Airway epithelial cell (primary cell): ENCODE measurements around the gene EGFR. TPM values are rescaled to one million over a fixed set of nuclear protein-coding genes. Genes with fewer than 3 reads are reported as not detected.

Experiments used
- total RNA-seq: library from RNA; depleted of rRNA; stranded (reverse); fragments of >200 nt; gene quantifications from 2 replicates; pipeline ENCODE4 v1.2.3, GENCODE V29; 2015

Gene EGFR
- 150 and 214 TPM in 2 replicates for total RNA-seq

DNA sequence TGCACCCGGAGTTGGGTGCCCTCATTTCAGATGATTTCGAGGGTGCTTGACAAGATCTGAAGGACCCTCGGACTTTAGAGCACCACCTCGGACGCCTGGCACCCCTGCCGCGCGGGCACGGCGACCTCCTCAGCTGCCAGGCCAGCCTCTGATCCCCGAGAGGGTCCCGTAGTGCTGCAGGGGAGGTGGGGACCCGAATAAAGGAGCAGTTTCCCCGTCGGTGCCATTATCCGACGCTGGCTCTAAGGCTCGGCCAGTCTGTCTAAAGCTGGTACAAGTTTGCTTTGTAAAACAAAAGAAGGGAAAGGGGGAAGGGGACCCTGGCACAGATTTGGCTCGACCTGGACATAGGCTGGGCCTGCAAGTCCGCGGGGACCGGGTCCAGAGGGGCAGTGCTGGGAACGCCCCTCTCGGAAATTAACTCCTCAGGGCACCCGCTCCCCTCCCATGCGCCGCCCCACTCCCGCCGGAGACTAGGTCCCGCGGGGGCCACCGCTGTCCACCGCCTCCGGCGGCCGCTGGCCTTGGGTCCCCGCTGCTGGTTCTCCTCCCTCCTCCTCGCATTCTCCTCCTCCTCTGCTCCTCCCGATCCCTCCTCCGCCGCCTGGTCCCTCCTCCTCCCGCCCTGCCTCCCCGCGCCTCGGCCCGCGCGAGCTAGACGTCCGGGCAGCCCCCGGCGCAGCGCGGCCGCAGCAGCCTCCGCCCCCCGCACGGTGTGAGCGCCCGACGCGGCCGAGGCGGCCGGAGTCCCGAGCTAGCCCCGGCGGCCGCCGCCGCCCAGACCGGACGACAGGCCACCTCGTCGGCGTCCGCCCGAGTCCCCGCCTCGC lies at the start of gene EGFR:
Gene EGFR (plus strand): TSS at position 657 of the 830 bp plus-strand sequence. CDS start 261 bp downstream, outside the sequence.

